GM10847 (cell line): ENCODE results near the gene FBXO7.

Experiments used
- POLR2A ChIP-seq: IDR thresholded peaks from 2 replicates; pipeline ENCODE4 v1.6.1; 2011; ENCODE audit not compliant: insufficient read length; ENCODE audit errors: extremely low read depth

Gene FBXO7

GRCh38 chr22:32474635-32475467 lies at the start of gene FBXO7:
FBXO7 (plus strand) TSS chr22:32474811; CDS start chr22:32475003, 192 bp downstream.
- peak; percentile 61 for TF ChIP-seq POLR2A

- TF ChIP-seq POLR2A, result no peak
Observed at GRCh38 chr22:32426881-32427280, 47.7 kb upstream of the FBXO7 start.

GRCh38 chr22:32430352-32430751 lies 44.3 kb upstream of the FBXO7 start:
- no peak for TF ChIP-seq POLR2A

GRCh38 chr22:32444068-32444467 lies 30.5 kb upstream of the FBXO7 start:
- TF ChIP-seq POLR2A, result no peak

GRCh38 chr22:32446321-32446720 lies 28.3 kb upstream of the FBXO7 start:
- TF ChIP-seq POLR2A, result no peak

- TF ChIP-seq POLR2A, result no peak
Observed at GRCh38 chr22:32448980-32449379, 25.6 kb upstream of the FBXO7 start.

GRCh38 chr22:32457031-32457430 lies 17.6 kb upstream of the FBXO7 start:
- TF ChIP-seq POLR2A, result no peak

- no peak for TF ChIP-seq POLR2A
Observed at GRCh38 chr22:32462452-32462851, 12.2 kb upstream of the FBXO7 start.

- TF ChIP-seq POLR2A, result no peak
Observed at GRCh38 chr22:32465661-32466060, 8.9 kb upstream of the FBXO7 start.

GRCh38 chr22:32466496-32466895 lies 8.1 kb upstream of the FBXO7 start:
- TF ChIP-seq POLR2A, result no peak

GRCh38 chr22:32469799-32470212 lies 4.8 kb upstream of the FBXO7 start:
- no peak for TF ChIP-seq POLR2A

- TF ChIP-seq POLR2A, result no peak
Observed at GRCh38 chr22:32473388-32473952, 1.1 kb upstream of the FBXO7 start.

- TF ChIP-seq POLR2A, result no peak
Observed at GRCh38 chr22:32475468-32476010, 928 bp downstream of the FBXO7 start.

GRCh38 chr22:32476281-32477195 lies 1.9 kb downstream of the FBXO7 start:
- no peak for TF ChIP-seq POLR2A

GRCh38 chr22:32477596-32477995 lies 3.0 kb downstream of the FBXO7 start:
- no peak for TF ChIP-seq POLR2A
